ENCODE results near the gene LRCH4. TPM values are rescaled to one million over a fixed set of nuclear protein-coding genes. Genes with fewer than 3 reads are reported as not detected.

Gene LRCH4
- total and polyA plus RNA-seq, 2 of the 13 experiments (the other 11 are each of a cell fraction or from before 2014, with no cell fraction given), result 7.0 to 9.3 TPM

- TF ChIP-seq ZNF282 (IDR thresholded peaks at IDR 0.05; ENCODE audit: partially characterized antibody) (no peak), ZSCAN5A (CRISPR knock-in tag; IDR thresholded peaks at IDR 0.05; ENCODE audit: borderline replicate concordance) (no peak), SCMH1 (CRISPR knock-in tag; IDR thresholded peaks at IDR 0.05; ENCODE audit: borderline replicate concordance) (no peak), ASH2L (IDR thresholded peaks at IDR 0.05; ENCODE audit: insufficient read length, low read depth, low read length) (peak; percentile 86), ATAD3A (CRISPR knock-in tag; IDR thresholded peaks at IDR 0.05) (no peak), GLMP (CRISPR knock-in tag; IDR thresholded peaks at IDR 0.05; ENCODE audit: borderline replicate concordance) (no peak), ZNF101 (CRISPR knock-in tag; IDR thresholded peaks at IDR 0.05; ENCODE audit: borderline replicate concordance, low read depth) (no peak), ZSCAN21 (CRISPR knock-in tag; IDR thresholded peaks at IDR 0.05; ENCODE audit: borderline replicate concordance) (peak; percentile 16; the same call in 1 of the 2 replicates), KLF12 (CRISPR knock-in tag; IDR thresholded peaks at IDR 0.05; ENCODE audit: borderline replicate concordance) (no peak; the same call in 1 of the 2 replicates), TEAD3 (CRISPR knock-in tag; optimal IDR thresholded peaks at IDR 0.05; ENCODE audit: borderline replicate concordance) (peak; percentile 97), RCOR2 (CRISPR knock-in tag; IDR thresholded peaks at IDR 0.05) (no peak), KLF16 (CRISPR knock-in tag; IDR thresholded peaks at IDR 0.05) (no peak; a peak in 1 of 4 replicates), ZNF788 (CRISPR knock-in tag; IDR thresholded peaks at IDR 0.05; ENCODE audit: borderline replicate concordance) (peak; percentile 47; the same call in 1 of the 2 replicates), ZNF510 (CRISPR knock-in tag; IDR thresholded peaks at IDR 0.05; ENCODE audit: low read depth) (no peak), ZNF33A (CRISPR knock-in tag; IDR thresholded peaks at IDR 0.05; ENCODE audit: borderline replicate concordance) (no peak), SP4 (CRISPR knock-in tag; IDR thresholded peaks at IDR 0.05) (no peak), ZNF24 (IDR thresholded peaks at IDR 0.05) (no peak), CENPX (CRISPR knock-in tag; IDR thresholded peaks at IDR 0.05) (no peak)
- TF ChIP-seq, protein P1, sequence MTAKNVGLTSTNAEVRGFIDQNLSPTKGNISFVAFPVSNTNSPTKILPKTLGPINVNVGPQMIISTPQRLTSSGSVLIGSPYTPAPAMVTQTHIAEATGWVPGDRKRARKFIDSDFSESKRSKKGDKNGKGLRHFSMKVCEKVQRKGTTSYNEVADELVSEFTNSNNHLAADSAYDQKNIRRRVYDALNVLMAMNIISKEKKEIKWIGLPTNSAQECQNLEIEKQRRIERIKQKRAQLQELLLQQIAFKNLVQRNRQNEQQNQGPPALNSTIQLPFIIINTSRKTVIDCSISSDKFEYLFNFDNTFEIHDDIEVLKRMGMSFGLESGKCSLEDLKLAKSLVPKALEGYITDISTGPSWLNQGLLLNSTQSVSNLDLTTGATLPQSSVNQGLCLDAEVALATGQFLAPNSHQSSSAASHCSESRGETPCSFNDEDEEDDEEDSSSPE (CRISPR knock-in tag; IDR thresholded peaks at IDR 0.05), result no peak
- TF ChIP-seq, protein P2, sequence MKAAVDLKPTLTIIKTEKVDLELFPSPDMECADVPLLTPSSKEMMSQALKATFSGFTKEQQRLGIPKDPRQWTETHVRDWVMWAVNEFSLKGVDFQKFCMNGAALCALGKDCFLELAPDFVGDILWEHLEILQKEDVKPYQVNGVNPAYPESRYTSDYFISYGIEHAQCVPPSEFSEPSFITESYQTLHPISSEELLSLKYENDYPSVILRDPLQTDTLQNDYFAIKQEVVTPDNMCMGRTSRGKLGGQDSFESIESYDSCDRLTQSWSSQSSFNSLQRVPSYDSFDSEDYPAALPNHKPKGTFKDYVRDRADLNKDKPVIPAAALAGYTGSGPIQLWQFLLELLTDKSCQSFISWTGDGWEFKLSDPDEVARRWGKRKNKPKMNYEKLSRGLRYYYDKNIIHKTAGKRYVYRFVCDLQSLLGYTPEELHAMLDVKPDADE (CRISPR knock-in tag; IDR thresholded peaks at IDR 0.05), result no peak
Measured at GRCh38 chr7:100545360-100546128, 40.4 kb downstream of the LRCH4 start (continued).

All from HepG2 (cell line).